Esophagus (tissue), 2 donors: Measurements from ENCODE around the gene KIF13A. TPM values are rescaled to one million over a fixed set of nuclear protein-coding genes. Genes with fewer than 3 reads are reported as not detected.
"Not testable (repeated sequence)": the region's sequence is repeated elsewhere in the genome, so short reads cannot be mapped to it uniquely, and the experiment has no call there.

ENCODE experiments used
- H3K27ac ChIP-seq, 2 donors: one replicate each; pipeline ENCODE4 v1.5.1; 2013; ENCODE audit warnings: low read depth in 2 of 2, mild to moderate bottlenecking in 2 of 2, inconsistent platforms in 1 of 2, low read length in 1 of 2, moderate library complexity in 1 of 2
- H3K27me3 ChIP-seq, 2 donors: one replicate each; pipeline ENCODE4 v1.6.1; 2013; ENCODE audit warnings: low read length in 2 of 2, control low read depth in 1 of 2, mild to moderate bottlenecking in 1 of 2; ENCODE audit not compliant: insufficient read depth in 2 of 2, control insufficient read depth in 1 of 2
- H3K36me3 ChIP-seq, 2 donors: one replicate each; pipeline ENCODE4 v1.6.1; 2013; ENCODE audit warnings: low read length in 1 of 2; ENCODE audit not compliant: control insufficient read depth in 2 of 2, insufficient read depth in 2 of 2
- H3K4me1 ChIP-seq, 2 donors: one replicate each; pipeline ENCODE4 v1.6.1; 2013; ENCODE audit warnings: low read length in 1 of 2; ENCODE audit not compliant: control insufficient read depth in 2 of 2, insufficient read depth in 2 of 2
- H3K4me3 ChIP-seq, 2 donors: one replicate each; pipeline ENCODE4 v1.5.1; 2013; ENCODE audit warnings: low read length in 2 of 2, mild to moderate bottlenecking in 2 of 2, low read depth in 1 of 2, moderate library complexity in 1 of 2
- H3K9me3 ChIP-seq, 2 donors: one replicate each; pipeline ENCODE4 v1.6.1; 2013; ENCODE audit warnings: mild to moderate bottlenecking in 2 of 2, low read depth in 1 of 2, low read length in 1 of 2, moderate library complexity in 1 of 2; ENCODE audit not compliant: control insufficient read depth in 2 of 2, insufficient read depth in 1 of 2
- WGBS, 2 donors: extraction: QIAGEN DNeasy Blood & Tissue Kit; methylation state at CpG; one replicate each; pipeline ENCODE4 v1.1.7; 2013; 5-methylcytosine and 5-hydroxymethylcytosine counted together
- polyA plus RNA-seq, 2 donors: library from polyadenylated mRNA; stranded (reverse); fragments of 200-250 nt; gene quantifications; one replicate each; pipeline ENCODE4 v1.2.3, GENCODE V29; 2013
- donor health status: healthy with polysubstance abuse.
- donor health status: Bipolar disorder and iron deficiency.

Gene KIF13A
- polyA plus RNA-seq, 2 donors, result 7.7 to 11.5 TPM

DNA sequence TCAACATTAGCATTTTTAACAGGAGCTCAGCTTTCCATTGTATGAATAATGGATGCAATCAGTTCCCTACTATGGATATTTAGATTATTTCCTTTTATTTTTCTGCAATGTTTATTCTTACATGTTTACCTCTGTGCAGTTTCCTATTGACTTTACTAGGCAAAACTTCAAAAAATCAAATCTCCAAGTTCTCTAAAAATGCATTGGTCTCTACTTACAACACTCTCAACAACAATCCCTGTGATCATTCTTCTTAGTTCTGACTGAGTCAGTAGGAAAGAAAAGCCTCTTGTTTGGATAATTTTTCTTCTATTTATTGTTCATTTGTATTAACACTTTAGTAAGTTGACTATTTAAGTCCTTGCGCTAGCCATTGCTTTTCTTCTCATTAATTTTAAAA lies 126.1 kb downstream of the KIF13A start:
- peaks cover 2 to 5% of the 10 kb centered on the region in 2 donors for H3K4me1 ChIP-seq
- H3K27ac ChIP-seq, result no peak overlapping the region
- H3K36me3 ChIP-seq, result no peaks in the 10 kb centered on the region
- H3K4me3 ChIP-seq, result no peak overlapping the region
- no peaks in the 10 kb centered on the region for H3K9me3 ChIP-seq
- 87 to 91% methylated on average over 1 of the region's 1 CpG for WGBS, 2 donors
- no peaks in the 10 kb centered on the region for H3K27me3 ChIP-seq

DNA sequence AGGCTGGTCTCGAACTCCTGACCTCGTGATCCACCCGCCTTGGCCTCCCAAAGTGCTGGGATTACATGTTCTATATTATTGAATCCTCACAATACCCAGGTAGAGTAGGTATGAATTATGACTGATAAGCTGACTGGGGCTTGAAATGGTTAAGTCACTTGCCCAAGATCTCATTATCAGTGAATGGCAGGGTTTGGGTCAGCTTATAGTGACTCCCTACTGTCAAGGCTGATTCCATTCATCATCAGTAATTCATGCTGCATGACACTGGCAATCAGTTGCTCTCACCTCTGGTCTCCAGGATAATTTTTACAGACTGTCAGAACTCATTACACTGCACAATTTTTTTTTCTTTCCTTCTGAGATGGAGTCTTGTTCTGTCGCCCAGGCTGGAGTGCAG lies 127.6 kb downstream of the KIF13A start:
- Histone ChIP-seq H3K27me3 (no peaks in the 10 kb centered on the region), H3K4me1 (peaks cover 2% of the 10 kb centered on the region in 2 donors), H3K27ac (no peak overlapping the region), H3K36me3 (no peaks in the 10 kb centered on the region), H3K9me3 (no peaks in the 10 kb centered on the region), H3K4me3 (no peak overlapping the region)
- WGBS, 2 donors, result 95 to 96% methylated on average over 4 of the region's 4 CpGs

DNA sequence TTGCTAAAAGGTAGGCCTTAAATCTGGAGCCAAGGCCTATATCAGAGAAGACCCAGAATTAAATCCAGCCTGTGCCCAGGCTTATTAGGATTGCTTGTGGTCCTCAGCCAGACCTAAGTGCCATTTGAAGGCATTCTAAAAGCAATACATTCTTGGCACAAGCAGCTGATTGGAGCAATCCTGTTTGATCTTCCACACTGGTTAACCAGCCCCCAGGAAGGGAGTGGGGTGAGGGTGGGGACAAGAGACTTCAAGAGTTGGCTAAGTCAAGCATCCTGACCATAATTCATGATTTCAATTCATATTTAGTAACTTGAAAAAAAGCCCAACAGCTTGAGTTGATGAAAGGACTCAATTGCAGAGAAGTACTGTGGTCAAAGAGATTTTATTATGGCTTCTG lies 128.9 kb downstream of the KIF13A start:
- H3K27ac ChIP-seq, result no peak overlapping the region
- no peaks in the 10 kb centered on the region for H3K4me1 ChIP-seq
- H3K27me3 ChIP-seq, result no peaks in the 10 kb centered on the region
- no peak overlapping the region for H3K4me3 ChIP-seq
- no peaks in the 10 kb centered on the region for H3K9me3 ChIP-seq
- H3K36me3 ChIP-seq, result no peaks in the 10 kb centered on the region

DNA sequence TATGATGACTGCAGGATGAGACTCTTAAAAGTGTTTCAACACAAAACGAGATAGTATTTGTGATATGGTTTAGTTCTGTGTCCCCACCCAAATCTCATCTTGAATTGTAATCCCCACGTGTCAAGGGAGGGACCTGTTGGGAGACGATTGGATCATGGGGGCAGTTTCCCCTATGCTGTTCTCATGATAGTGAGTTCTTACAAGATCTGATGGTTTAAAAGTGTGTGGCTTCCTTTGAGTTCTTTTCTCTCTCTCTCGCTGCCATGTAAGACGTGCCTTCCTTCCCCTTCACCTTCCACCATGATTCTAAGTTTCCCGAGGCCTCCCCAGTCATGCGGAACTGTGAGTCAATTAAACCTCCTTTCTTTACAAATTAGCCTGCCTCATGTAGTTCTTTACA lies 130.2 kb downstream of the KIF13A start:
- not testable (repeated sequence) for H3K27ac ChIP-seq, H3K27me3 ChIP-seq, H3K9me3 ChIP-seq, H3K36me3 ChIP-seq, H3K4me1 ChIP-seq, H3K4me3 ChIP-seq
- WGBS, 2 donors, result 89% methylated on average over 7 of the region's 7 CpGs

DNA sequence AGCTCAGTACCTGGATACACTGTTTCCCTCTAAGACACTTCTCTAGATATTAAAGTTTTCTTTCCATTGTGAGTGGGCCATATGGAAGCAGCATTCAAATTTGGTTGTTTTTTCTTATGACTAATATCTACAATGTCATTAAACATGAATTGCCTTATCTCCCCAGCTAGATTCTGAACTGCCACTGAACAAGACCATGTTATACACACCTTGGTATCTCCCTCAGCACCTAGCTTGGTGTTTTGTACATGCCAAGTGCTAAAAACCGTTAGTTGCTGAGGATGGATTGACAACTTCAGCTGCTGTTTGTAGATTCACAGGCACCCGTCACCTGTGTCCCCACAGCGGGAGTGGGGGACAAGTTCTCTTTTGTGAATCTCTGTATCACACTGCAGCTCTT lies 131.1 kb downstream of the KIF13A start:
- no peak overlapping the region for H3K4me3 ChIP-seq
- 90 to 94% methylated on average over 3 of the region's 3 CpGs for WGBS, 2 donors
- no peaks in the 10 kb centered on the region for H3K27me3 ChIP-seq
- no peaks in the 10 kb centered on the region for H3K9me3 ChIP-seq
- H3K36me3 ChIP-seq, result no peaks in the 10 kb centered on the region
- no peak overlapping the region for H3K27ac ChIP-seq
- no peaks in the 10 kb centered on the region for H3K4me1 ChIP-seq

DNA sequence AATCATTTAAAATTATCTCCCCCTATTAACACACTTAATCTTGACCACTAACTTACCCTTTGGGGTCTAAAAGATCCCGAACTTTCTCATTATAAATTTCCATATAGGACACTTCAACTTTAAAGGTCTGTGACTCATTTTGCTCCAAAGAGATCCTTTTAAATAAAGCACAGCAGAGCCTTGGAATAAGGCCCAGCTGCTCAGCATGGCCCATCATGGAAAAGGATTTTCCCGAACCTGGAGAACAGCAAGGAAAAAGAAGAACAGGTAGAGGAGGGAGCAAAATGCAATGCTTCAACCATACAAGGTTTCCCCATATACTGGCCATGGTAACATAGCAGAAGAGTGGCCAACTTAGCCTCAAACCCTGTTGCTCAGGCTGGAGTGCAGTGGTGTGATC lies 132.1 kb downstream of the KIF13A start:
- no peaks in the 10 kb centered on the region for H3K36me3 ChIP-seq
- 79 to 81% methylated on average over 2 of the region's 2 CpGs for WGBS, 2 donors
- no peaks in the 10 kb centered on the region for H3K9me3 ChIP-seq
- H3K27ac ChIP-seq, result no peak overlapping the region
- no peak overlapping the region for H3K4me3 ChIP-seq
- no peaks in the 10 kb centered on the region for H3K27me3 ChIP-seq
- H3K4me1 ChIP-seq, result no peaks in the 10 kb centered on the region

DNA sequence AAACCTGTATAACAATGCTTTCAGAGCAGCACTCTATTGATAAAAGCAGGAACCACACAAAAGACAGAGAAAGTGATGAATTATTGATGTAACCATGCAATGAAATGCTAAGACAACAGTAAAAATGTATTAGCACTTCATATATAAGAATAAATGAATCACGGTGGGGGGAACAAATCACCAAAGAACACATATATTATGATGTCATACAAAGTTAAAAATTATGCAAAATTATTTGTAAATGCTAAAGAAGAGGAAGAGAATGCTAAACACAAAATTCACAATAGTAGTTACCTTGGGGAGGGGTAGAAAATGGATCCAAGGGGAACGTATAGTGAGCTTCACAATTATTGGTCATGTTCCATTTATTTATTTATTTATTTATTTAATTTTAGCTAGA lies 133.9 kb downstream of the KIF13A start:
- H3K4me3 ChIP-seq, result no peak overlapping the region
- no peak overlapping the region for H3K27ac ChIP-seq
- H3K27me3 ChIP-seq, result no peaks in the 10 kb centered on the region
- no peaks in the 10 kb centered on the region for H3K4me1 ChIP-seq
- no peaks in the 10 kb centered on the region for H3K9me3 ChIP-seq
- 87 to 90% methylated on average over 2 of the region's 2 CpGs for WGBS, 2 donors
- H3K36me3 ChIP-seq, result peaks cover 0 to 5% of the 10 kb centered on the region in 2 donors

DNA sequence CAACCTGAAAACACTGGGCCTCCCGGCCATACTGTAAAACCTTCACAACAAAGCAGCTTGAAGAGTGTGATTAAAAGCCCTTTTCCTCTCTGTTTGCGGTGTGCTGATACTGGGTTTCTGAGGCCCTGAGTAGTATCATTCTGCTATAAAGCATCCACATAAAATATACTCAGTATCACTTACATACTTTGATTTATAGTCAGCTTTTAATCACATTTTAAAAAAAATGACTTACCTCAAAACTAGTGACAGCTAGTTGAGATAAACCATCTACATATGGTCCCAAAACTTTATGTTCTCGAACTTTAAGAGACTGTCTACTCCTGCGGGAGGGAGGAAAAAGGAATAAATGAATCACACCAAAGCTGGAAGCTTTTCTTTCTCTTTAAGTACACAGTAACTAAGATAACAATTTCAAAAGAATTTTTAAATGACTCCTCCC lies 135.7 kb downstream of the KIF13A start:
- no peaks in the 10 kb centered on the region for H3K4me1 ChIP-seq
- H3K9me3 ChIP-seq, result no peaks in the 10 kb centered on the region
- H3K4me3 ChIP-seq, result no peak overlapping the region
- WGBS, 2 donors, result 53 to 55% methylated on average over 4 of the region's 4 CpGs
- no peaks in the 10 kb centered on the region for H3K27me3 ChIP-seq
- peaks cover 0 to 5% of the 10 kb centered on the region in 2 donors for H3K36me3 ChIP-seq
- H3K27ac ChIP-seq, result no peak overlapping the region

DNA sequence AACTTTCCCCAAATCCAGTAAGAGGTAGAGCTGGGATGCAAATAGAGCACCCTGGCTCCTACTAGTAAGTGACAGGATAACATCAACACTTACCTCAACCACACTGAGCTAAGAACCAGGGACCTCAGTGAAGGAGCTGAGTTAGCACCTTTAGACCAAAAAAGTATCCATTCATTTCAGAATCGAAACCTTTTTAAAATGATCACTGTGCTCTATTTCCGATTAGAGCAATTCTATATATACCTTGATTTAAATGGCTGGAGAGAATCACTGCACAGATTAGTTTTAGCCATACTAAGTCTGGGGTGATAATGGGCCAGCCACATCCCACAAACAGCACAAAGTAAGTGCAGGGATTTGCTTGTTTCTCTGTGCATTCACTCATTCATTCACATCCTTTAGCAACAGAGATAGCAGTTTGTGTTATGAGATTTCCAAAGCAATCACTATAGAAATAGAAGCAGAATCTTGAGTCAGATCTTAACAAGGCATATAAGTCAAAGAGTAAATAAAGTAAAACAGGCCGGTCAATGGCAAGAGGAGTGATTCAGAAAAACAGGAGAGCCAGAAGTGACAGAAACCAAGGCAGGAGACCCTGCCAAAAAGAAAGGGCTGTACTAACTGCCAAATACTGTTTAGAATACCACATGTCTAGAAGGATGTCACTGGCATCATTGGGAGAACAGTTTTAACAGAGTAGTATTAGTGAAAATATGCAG lies 136.3 kb downstream of the KIF13A start:
- Histone ChIP-seq H3K36me3 (peaks cover 0 to 5% of the 10 kb centered on the region in 2 donors), H3K4me1 (no peaks in the 10 kb centered on the region), H3K4me3 (no peak overlapping the region), H3K27ac (no peak overlapping the region), H3K9me3 (no peaks in the 10 kb centered on the region), H3K27me3 (no peaks in the 10 kb centered on the region)
- WGBS, 2 donors, result 78 to 89% methylated on average over 3 of the region's 3 CpGs

DNA sequence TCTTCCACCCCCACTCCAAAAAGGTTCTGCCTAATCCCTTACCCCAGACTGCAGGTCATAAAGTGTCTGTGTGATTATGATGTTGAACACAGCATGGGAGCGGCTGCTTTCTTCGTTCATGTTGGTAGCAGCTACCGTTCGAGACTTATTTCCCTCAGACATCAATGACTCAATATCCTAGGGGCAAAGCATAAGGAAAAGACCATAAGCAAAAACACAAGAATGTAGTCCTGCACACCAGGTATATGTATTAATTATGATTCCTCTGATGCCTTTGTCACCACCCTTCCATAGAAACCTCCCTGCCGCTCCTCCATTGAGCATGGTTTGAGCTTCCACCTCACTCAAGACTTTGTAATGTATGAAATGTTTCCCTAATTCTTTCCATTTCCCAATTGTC lies 137.2 kb downstream of the KIF13A start:
- WGBS, 2 donors, result 92% methylated on average over 5 of the region's 5 CpGs
- no peaks in the 10 kb centered on the region for H3K27me3 ChIP-seq
- peaks cover 0 to 5% of the 10 kb centered on the region in 2 donors for H3K36me3 ChIP-seq
- H3K4me3 ChIP-seq, result no peak overlapping the region
- H3K9me3 ChIP-seq, result no peaks in the 10 kb centered on the region
- H3K27ac ChIP-seq, result no peak overlapping the region
- no peaks in the 10 kb centered on the region for H3K4me1 ChIP-seq
